ENCODE measurements around the gene CYP4F3.
"Not testable (repeated sequence)": the region's sequence is repeated elsewhere in the genome, so short reads cannot be mapped to it uniquely, and the experiment has no call there.

Gene CYP4F3

GRCh38 chr19:15640294-15640903, at the start of gene CYP4F3:
TSS of gene CYP4F3 (plus strand) at chr19:15640897. CDS start at chr19:15641416, 519 bp downstream.
- peak in 1 of 3 experiments; percentile 34 for DNase-seq

GRCh38 chr19:15591796-15592195, 48.9 kb upstream of the CYP4F3 start:
- no peak for DNase-seq

GRCh38 chr19:15592506-15592905, 48.2 kb upstream of the CYP4F3 start:
- DNase-seq, result not testable (repeated sequence)

GRCh38 chr19:15593766-15594165, 46.9 kb upstream of the CYP4F3 start:
- not testable (repeated sequence) for DNase-seq

GRCh38 chr19:15595069-15595468, 45.6 kb upstream of the CYP4F3 start:
- no peak for DNase-seq

GRCh38 chr19:15607978-15608925, 32.4 kb upstream of the CYP4F3 start:
- DNase-seq, result not testable (repeated sequence)

GRCh38 chr19:15609261-15609660, 31.4 kb upstream of the CYP4F3 start:
- no peak for DNase-seq

GRCh38 chr19:15612342-15612741, 28.4 kb upstream of the CYP4F3 start:
- DNase-seq, result no peak

GRCh38 chr19:15613338-15613737, 27.4 kb upstream of the CYP4F3 start:
- no peak for DNase-seq

GRCh38 chr19:15614507-15615379, 26.0 kb upstream of the CYP4F3 start, which contains the start of gene CYP4F8:
TSS of gene CYP4F8 (plus strand) at chr19:15615218. CDS start at chr19:15615617, 399 bp downstream.
- DNase-seq, result no peak

- no peak for DNase-seq
These were observed 25.2 kb upstream of the CYP4F3 start for GRCh38 chr19:15615526-15615925.

GRCh38 chr19:15616183-15616582, 24.5 kb upstream of the CYP4F3 start:
- DNase-seq, result no peak

GRCh38 chr19:15616627-15617270, 23.9 kb upstream of the CYP4F3 start:
- no peak for DNase-seq

GRCh38 chr19:15618321-15618720, 22.4 kb upstream of the CYP4F3 start:
- no peak for DNase-seq

- DNase-seq, result no peak
These were observed 18.9 kb upstream of the CYP4F3 start for GRCh38 chr19:15621801-15622200.

GRCh38 chr19:15622991-15623390, 17.7 kb upstream of the CYP4F3 start:
- DNase-seq, result no peak

- DNase-seq, result no peak
These were observed 16.9 kb upstream of the CYP4F3 start for GRCh38 chr19:15623711-15624318.

GRCh38 chr19:15628236-15629002, 12.3 kb upstream of the CYP4F3 start:
- DNase-seq, result no peak

- peak; percentile 21 to 70 (median 22) for DNase-seq
These were observed 11.5 kb upstream of the CYP4F3 start for GRCh38 chr19:15629003-15629880.

GRCh38 chr19:15631817-15632216, 8.9 kb upstream of the CYP4F3 start:
- DNase-seq, result peak in 1 of 3 experiments; percentile 3
